ENCODE results near the gene TRIM39. TPM values are rescaled to one million over a fixed set of nuclear protein-coding genes. Genes with fewer than 3 reads are reported as not detected.

TRIM39 gene
- total and polyA plus RNA-seq, 9 of the 15 experiments (the other 6 are each of a cell fraction or from before 2014, with no cell fraction given), result 5.6 to 17.7 (median 12.8) TPM

DNA sequence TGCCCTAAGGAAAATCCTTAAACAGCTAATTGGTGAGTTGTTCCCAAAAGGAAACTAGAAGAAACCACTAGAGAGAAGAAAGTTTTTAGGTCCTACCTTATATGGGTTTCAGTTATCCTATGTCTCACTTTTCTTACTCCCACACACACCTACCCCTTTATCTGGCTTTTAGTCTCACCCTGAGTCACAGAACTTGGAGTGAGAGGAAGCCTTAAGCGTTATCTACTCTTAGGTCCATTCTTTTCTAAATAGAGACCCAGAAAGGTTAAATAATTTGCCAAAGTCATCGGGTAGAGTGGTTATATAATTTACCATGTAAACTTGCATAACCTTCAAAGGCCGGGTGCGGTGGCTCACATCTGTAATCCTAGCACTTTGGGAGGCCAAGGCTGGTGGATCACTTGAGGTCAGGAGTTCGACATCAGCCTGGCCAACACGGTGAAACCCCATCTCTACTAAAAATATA, 13.9 kb downstream of the TRIM39 start (continued):
- TF ChIP-seq NFYB (IDR thresholded peaks at IDR 0.05; ENCODE audit: extremely low read depth, insufficient read length) (no peak), CEBPB (tag; IDR thresholded peaks at IDR 0.05) (peak; percentile 68), HDAC2 (IDR thresholded peaks at IDR 0.05) (peak; percentile 52; the same call in 1 of the 2 replicates), GATAD2B (IDR thresholded peaks at IDR 0.05; ENCODE audit: borderline replicate concordance) (peak; percentile 48; the same call in 1 of the 2 replicates), RBM39 (optimal IDR thresholded peaks at IDR 0.05; ENCODE audit: low read depth, low read length) (no peak), TCF7L2 (IDR thresholded peaks at IDR 0.05; ENCODE audit: low read depth, low read length) (peak; percentile 62; the same call in 1 of the 2 replicates), HNRNPLL (IDR thresholded peaks at IDR 0.05; ENCODE audit: low read depth, low read length, poor library complexity, severe bottlenecking) (no peak), CBX3 (IDR thresholded peaks at IDR 0.05; ENCODE audit: borderline replicate concordance in 1 of 2, low read length in 2 of 2) (no peak), ZNF561 (CRISPR knock-in tag; conservative IDR thresholded peaks at IDR 0.05) (no peak), KLF16 (IDR thresholded peaks at IDR 0.05) (peak; percentile 44; the same call in 1 of the 2 replicates), ZNF140 (CRISPR knock-in tag; IDR thresholded peaks at IDR 0.05) (no peak), CBX8 (IDR thresholded peaks at IDR 0.05; ENCODE audit: borderline replicate concordance, extremely low read depth, low read depth, low read length, poor library complexity, severe bottlenecking) (no peak), RBM34 (IDR thresholded peaks at IDR 0.05; ENCODE audit: borderline replicate concordance, insufficient read depth, low read length) (no peak), PHF8 (IDR thresholded peaks at IDR 0.05; ENCODE audit: borderline replicate concordance, low read length) (no peak), ZNF766 (CRISPR knock-in tag; conservative IDR thresholded peaks at IDR 0.05) (peak; percentile 76), CTBP1 (IDR thresholded peaks at IDR 0.05; ENCODE audit: borderline replicate concordance) (peak; percentile 21; the same call in 1 of the 2 replicates), ZNF695 (CRISPR knock-in tag; IDR thresholded peaks at IDR 0.05) (no peak), NONO (IDR thresholded peaks at IDR 0.05; ENCODE audit: low read depth in 2 of 2, low read length in 1 of 2) (peak in 1 of 2 experiments; percentile 27; a peak in 1 of 4 replicates)
- TF ChIP-seq, protein P1, sequence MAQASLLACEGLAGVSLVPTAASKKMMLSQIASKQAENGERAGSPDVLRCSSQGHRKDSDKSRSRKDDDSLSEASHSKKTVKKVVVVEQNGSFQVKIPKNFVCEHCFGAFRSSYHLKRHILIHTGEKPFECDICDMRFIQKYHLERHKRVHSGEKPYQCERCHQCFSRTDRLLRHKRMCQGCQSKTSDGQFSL (CRISPR knock-in tag; IDR thresholded peaks at IDR 0.05), result no peak
- TF ChIP-seq, protein P1 (tag; IDR thresholded peaks at IDR 0.05), result no peak
- TF ChIP-seq, protein P2, sequence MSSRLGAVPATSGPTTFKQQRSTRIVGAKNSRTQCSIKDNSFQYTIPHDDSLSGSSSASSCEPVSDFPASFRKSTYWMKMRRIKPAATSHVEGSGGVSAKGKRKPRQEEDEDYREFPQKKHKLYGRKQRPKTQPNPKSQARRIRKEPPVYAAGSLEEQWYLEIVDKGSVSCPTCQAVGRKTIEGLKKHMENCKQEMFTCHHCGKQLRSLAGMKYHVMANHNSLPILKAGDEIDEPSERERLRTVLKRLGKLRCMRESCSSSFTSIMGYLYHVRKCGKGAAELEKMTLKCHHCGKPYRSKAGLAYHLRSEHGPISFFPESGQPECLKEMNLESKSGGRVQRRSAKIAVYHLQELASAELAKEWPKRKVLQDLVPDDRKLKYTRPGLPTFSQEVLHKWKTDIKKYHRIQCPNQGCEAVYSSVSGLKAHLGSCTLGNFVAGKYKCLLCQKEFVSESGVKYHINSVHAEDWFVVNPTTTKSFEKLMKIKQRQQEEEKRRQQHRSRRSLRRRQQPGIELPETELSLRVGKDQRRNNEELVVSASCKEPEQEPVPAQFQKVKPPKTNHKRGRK (tag; IDR thresholded peaks at IDR 0.05), result no peak
- TF ChIP-seq, protein P3, sequence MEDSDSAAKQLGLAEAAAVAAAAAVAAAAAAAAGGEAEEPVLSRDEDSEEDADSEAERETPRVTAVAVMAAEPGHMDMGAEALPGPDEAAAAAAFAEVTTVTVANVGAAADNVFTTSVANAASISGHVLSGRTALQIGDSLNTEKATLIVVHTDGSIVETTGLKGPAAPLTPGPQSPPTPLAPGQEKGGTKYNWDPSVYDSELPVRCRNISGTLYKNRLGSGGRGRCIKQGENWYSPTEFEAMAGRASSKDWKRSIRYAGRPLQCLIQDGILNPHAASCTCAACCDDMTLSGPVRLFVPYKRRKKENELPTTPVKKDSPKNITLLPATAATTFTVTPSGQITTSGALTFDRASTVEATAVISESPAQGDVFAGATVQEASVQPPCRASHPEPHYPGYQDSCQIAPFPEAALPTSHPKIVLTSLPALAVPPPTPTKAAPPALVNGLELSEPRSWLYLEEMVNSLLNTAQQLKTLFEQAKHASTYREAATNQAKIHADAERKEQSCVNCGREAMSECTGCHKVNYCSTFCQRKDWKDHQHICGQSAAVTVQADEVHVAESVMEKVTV (CRISPR knock-in tag; IDR thresholded peaks at IDR 0.05), result no peak
